Activated CD8-positive, alpha-beta T cell treated with anti-CD3 and anti-CD28 coated beads, Interleukin-2, amount 10 ng/mL, durations not matched to agents 7 days and 5 days (primary cell): Measurements from ENCODE around the gene SLC38A1. TPM values are rescaled to one million over a fixed set of nuclear protein-coding genes. Genes with fewer than 3 reads are reported as not detected.

Experiments
- ATAC-seq: fragments of 150-1000 bp; cut with Tn5 transposase; one replicate; pipeline ENCODE4 v1.10.0; 2021; ENCODE audit warnings: moderate library complexity
- CTCF ChIA-PET: fragments of 350-600 bp; sonication (Branson Sonifier 250); formaldehyde crosslinking; loops from one replicate; lab custom pipeline; 2021; ENCODE audit warnings: antibody characterized with exemption; lab: Charles Lee
- POLR2A ChIA-PET: fragments of 350-600 bp; sonication (Branson Sonifier 250); formaldehyde crosslinking; loops from one replicate; lab custom pipeline; 2021; ENCODE audit warnings: antibody characterized with exemption; lab: Charles Lee
- DNase-seq: peaks from one replicate; pipeline ENCODE4 v3.0.0-alpha.2; 2020
- H3K27ac Mint-ChIP-seq: one replicate; pipeline ENCODE4 v1.8.0; 2021; ENCODE audit warnings: mild to moderate bottlenecking, mixed read lengths
- H3K27me3 Mint-ChIP-seq: one replicate; pipeline ENCODE4 v1.8.0; 2021; ENCODE audit warnings: low read depth, mixed read lengths
- H3K36me3 Mint-ChIP-seq: one replicate; pipeline ENCODE4 v1.8.0; 2021; ENCODE audit warnings: low read depth, mixed read lengths
- H3K4me1 Mint-ChIP-seq: one replicate; pipeline ENCODE4 v1.8.0; 2021; ENCODE audit warnings: low read depth, mixed read lengths
- H3K4me3 Mint-ChIP-seq: one replicate; pipeline ENCODE4 v1.8.0; 2021; ENCODE audit warnings: mild to moderate bottlenecking, mixed read lengths
- H3K9me3 Mint-ChIP-seq: one replicate; pipeline ENCODE4 v1.8.0; 2022; ENCODE audit warnings: mixed read lengths; ENCODE audit not compliant: insufficient read depth
- total RNA-seq, 2 experiments: library from RNA; stranded (reverse); gene quantifications; one replicate each; pipeline ENCODE4 v1.2.3, GENCODE V29; 2021

Gene SLC38A1
- total RNA-seq, 2 experiments from 2014 or later = 162 to 168 TPM

GRCh38 chr12:46185686-46186085, 83.2 kb downstream of the SLC38A1 start:
- Mint-ChIP-seq H3K4me1 (peaks cover 4% of the 10 kb centered on the region), H3K4me3 (no peak overlapping the region), H3K9me3 (no peaks in the 10 kb centered on the region), H3K36me3 (peaks cover 74% of the 10 kb centered on the region), H3K27me3 (no peaks in the 10 kb centered on the region), H3K27ac (peak overlapping the region; percentile 20)
- DNase-seq (no peak), ATAC-seq (no peak)
- ChIA-PET CTCF (interaction anchor here (1.8 kb wide), 1 partner anchor 8 kb away, joined by 6 read pairs; no protein-coding TSS in a partner anchor), POLR2A (interaction anchor here (0.6 kb wide), 1 partner anchor 669 kb away, joined by 4 read pairs; no protein-coding TSS in a partner anchor)

DNA sequence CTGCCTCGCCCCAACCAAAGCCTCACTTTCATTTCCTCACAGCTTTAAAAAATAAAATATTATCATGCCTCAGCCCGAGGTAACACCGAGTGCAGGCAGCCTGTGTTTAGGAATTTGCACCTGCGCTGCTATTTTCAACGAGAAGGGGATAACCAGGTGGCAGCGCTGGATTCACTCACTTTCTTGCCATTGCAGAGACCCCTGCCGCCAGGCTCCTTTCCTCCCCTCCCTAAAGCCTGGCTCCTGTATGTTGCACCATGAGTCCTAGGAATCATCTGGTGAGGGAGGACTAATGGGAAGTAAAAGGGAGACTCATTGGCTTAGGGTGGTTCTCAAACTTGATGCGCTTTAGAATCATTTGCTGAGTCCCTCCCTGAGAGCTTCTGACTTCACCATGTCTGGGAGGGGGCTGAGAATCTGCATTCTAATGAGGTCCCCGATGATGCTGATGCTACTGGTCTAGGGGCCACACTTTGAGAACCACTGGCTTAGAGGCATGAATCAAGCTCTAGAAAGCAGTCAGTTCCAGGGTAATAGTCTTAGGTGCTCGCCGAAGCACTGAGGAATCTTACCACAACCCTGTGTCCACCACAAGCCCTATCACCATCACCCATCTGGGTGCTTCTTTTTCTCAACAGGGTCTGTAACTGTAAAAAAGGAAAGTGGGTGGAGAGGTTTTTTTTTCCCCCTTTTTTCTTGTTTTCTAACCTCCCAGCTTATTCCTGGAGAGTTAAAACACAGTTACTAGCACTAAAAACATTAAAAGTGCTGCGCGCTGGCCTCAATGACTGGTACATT, 83.8 kb downstream of the SLC38A1 start:
- CTCF ChIA-PET = interaction anchor here (1.1 kb wide), 1 partner anchor 20 kb away, joined by 4 read pairs; no protein-coding TSS in a partner anchor
- no peak for DNase-seq
- no peaks in the 10 kb centered on the region for H3K27me3 Mint-ChIP-seq
- peaks cover 67% of the 10 kb centered on the region for H3K36me3 Mint-ChIP-seq
- ATAC-seq = no peak
- no peaks in the 10 kb centered on the region for H3K9me3 Mint-ChIP-seq
- H3K4me3 Mint-ChIP-seq = no peak overlapping the region
- POLR2A ChIA-PET = interaction anchor here (0.5 to 0.8 kb wide), 2 partner anchors 13 to 81 kb away, joined by 3 to 4 read pairs; no protein-coding TSS in a partner anchor
- H3K4me1 Mint-ChIP-seq = peaks cover 4% of the 10 kb centered on the region
- H3K27ac Mint-ChIP-seq = peak overlapping the region; percentile 39

DNA sequence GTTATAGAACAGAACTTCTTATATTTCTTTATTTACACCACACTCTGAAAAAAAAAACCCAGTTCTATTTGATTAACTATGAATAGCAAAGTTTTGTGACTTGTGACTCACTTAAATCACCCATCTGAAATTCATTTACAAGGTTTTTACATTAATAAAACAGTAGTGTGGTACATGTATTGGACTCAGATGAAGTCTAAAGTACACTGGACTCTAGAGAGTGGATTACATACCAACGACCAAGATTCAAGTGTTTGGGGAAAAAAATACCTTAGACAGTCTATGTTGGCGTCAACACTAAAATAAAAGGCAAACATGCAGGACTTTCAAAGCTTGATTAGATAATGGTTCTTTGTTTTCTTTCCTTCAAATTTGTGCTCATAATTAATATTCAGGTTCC, 85.7 kb downstream of the SLC38A1 start:
- CTCF ChIA-PET = no interaction called here
- H3K27ac Mint-ChIP-seq = no peak overlapping the region

DNA sequence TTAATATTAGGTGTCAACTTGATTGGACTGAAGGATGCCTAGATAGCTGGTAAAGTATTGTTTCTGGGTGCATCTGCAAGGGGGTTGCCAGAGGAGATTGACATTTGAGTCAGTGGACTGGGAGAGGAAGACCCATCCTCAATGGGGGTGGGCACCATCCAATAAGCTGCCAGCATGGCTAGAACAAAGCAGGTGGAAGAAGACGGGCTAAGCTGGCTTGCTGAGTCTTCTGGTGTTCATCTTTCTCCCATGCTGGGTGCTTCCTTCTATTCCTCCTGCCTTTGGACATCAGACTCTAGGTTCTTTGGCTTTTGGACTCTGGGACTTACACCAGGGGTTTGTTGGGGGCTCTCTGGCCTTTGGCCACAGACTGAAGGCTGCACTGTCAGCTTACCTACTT, 87.4 kb downstream of the SLC38A1 start:
- ATAC-seq = no peak
- CTCF ChIA-PET = no interaction called here
- Mint-ChIP-seq H3K27ac (no peak overlapping the region), H3K36me3 (peaks cover 42% of the 10 kb centered on the region), H3K27me3 (no peaks in the 10 kb centered on the region), H3K4me1 (peaks cover 21% of the 10 kb centered on the region), H3K9me3 (no peaks in the 10 kb centered on the region), H3K4me3 (no peak overlapping the region)
- POLR2A ChIA-PET = interaction anchor here (0.9 kb wide), 1 partner anchor 75 kb away, joined by 3 read pairs; no protein-coding TSS in a partner anchor
- DNase-seq = no peak

More for the DNA sequence above, 85.7 kb downstream of the SLC38A1 start:
- Mint-ChIP-seq H3K4me1 (peaks cover 11% of the 10 kb centered on the region), H3K27me3 (no peaks in the 10 kb centered on the region), H3K9me3 (no peaks in the 10 kb centered on the region), H3K4me3 (no peak overlapping the region), H3K36me3 (peaks cover 51% of the 10 kb centered on the region)
- ATAC-seq (no peak), DNase-seq (no peak)
- POLR2A ChIA-PET = no interaction called here

DNA sequence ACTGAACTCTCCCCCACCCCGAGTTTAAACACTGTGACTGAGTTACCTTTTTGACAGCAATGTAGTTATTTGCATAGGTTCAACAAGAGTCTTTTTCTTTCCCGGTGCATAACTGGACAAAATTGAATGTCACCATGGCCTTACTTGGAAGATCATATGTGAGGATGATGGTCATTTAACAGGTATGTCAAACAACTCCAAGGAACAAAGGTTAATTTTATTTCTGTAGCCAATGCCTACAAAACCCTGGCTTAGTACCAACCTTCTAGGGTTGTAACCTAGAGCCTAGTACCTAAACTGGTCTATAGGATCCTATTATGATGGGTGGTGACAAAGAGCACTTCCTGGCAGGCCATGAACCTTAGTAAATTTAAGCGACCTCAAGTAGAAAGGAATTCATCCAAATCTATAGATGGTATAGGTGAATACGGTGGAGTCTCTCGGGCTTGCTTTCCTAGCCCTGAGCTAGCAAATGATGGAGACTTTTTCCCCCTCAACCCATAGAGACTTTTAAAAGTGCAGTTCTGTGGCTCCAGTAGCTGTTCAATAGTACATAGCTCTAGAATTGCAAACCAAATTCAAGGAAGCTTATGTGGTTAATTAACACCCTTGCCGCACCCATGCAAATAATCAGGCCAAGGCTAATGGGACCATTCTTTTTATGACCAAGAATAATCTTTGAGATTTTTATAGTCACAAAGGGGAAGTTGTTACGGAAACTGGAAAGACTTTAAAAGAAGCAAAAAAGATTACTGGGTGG, 89.0 kb downstream of the SLC38A1 start:
- POLR2A ChIA-PET = interaction anchor here (1.1 kb wide), 1 partner anchor 89 kb away, joined by 3 read pairs; the partner anchor contains the start of gene SLC38A1
- Mint-ChIP-seq H3K4me3 (no peak overlapping the region), H3K9me3 (no peaks in the 10 kb centered on the region), H3K36me3 (peaks cover 33% of the 10 kb centered on the region), H3K27ac (no peak overlapping the region), H3K27me3 (no peaks in the 10 kb centered on the region), H3K4me1 (peaks cover 21% of the 10 kb centered on the region)
- CTCF ChIA-PET = no interaction called here
- DNase-seq (no peak), ATAC-seq (no peak)

DNA sequence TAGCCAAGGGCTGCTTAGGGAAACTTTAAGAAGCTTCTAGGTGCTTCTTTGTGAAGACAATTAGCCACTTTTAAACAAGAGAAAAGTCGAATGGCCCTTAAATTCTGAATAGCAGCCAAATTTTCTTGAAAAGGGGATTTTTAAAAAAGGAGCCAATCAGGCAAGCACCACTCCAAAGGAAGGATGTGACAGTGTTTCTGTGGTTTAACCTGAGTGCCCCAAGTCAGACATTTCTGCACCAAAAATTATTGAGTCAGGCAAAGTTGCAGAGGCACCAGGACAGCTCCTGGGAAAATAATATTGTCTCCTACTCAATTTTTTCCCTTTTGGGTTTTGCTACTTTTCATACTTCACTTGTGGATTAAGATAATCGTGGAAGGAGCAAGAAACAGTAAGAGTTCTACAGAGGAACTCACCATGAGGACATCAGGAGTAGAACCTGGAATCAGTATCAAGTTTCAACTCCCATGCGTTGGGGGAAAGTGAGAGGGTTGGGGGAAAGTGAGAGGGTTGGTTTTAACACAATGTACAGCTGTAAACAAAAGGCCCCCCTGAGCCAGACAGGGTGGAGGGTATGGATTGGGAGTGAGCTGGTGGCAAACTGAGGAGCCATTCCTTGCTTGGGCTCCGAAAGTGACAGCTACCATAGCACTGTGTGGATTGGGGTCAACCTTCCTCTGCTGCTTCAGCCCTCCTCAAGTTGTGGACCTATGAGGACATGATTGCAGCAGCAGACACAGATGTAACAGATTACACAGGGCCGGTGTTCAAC, 90.8 kb downstream of the SLC38A1 start:
- Mint-ChIP-seq H3K9me3 (no peaks in the 10 kb centered on the region), H3K4me3 (no peak overlapping the region), H3K36me3 (peaks cover 17% of the 10 kb centered on the region), H3K27me3 (no peaks in the 10 kb centered on the region), H3K27ac (peak overlapping the region; percentile 62), H3K4me1 (peaks cover 26% of the 10 kb centered on the region)
- POLR2A ChIA-PET = no interaction called here
- DNase-seq (no peak), ATAC-seq (peak; percentile 42)
- CTCF ChIA-PET = interaction anchor here (1.1 to 2.1 kb wide), 5 partner anchors 9 to 855 kb away, joined by 3 to 6 read pairs (median 3); no protein-coding TSS in a partner anchor

- H3K27ac Mint-ChIP-seq = no peak overlapping the region
- peaks cover 10% of the 10 kb centered on the region for H3K36me3 Mint-ChIP-seq
- no peaks in the 10 kb centered on the region for H3K9me3 Mint-ChIP-seq
- ATAC-seq (no peak), DNase-seq (no peak)
- H3K4me1 Mint-ChIP-seq = peaks cover 26% of the 10 kb centered on the region
- CTCF ChIA-PET = interaction anchor here (1.2 to 2.1 kb wide), 4 partner anchors 10 to 856 kb away, joined by 3 to 6 read pairs (median 4); no protein-coding TSS in a partner anchor
- H3K4me3 Mint-ChIP-seq = no peak overlapping the region
- no peaks in the 10 kb centered on the region for H3K27me3 Mint-ChIP-seq
- POLR2A ChIA-PET = no interaction called here
Observed at GRCh38 chr12:46177025-46177424, 91.8 kb downstream of the SLC38A1 start.

DNA sequence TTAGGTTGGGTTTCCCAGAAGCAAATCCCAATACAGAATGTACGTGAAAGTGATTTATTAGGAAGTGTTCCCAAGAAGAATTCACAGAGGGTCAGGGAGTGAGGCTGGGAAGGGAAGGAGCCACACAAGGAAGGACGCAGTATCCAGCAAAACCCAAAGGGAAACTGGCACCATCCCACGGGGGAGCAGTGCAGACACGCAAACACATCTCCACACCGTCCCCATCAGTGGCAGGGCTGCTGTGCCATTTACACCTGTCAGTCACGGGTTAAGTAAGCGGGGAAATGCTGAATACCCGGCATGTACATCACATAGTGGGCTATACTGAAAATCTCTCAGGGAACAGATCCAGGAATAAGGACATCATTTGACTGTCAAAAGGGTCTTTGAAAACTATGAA, 93.9 kb downstream of the SLC38A1 start:
- Mint-ChIP-seq H3K27me3 (no peaks in the 10 kb centered on the region), H3K9me3 (no peaks in the 10 kb centered on the region), H3K4me1 (peaks cover 26% of the 10 kb centered on the region), H3K4me3 (no peak overlapping the region), H3K27ac (no peak overlapping the region), H3K36me3 (peaks cover 5% of the 10 kb centered on the region)
- POLR2A ChIA-PET = interaction anchor here (1.0 kb wide), 1 partner anchor 12 kb away, joined by 4 read pairs; no protein-coding TSS in a partner anchor
- CTCF ChIA-PET = no interaction called here
- ATAC-seq (no peak), DNase-seq (no peak)

GRCh38 chr12:46174061-46174662, 94.7 kb downstream of the SLC38A1 start:
- H3K9me3 Mint-ChIP-seq = no peaks in the 10 kb centered on the region
- POLR2A ChIA-PET = interaction anchor here (1.0 kb wide), 1 partner anchor 13 kb away, joined by 4 read pairs; no protein-coding TSS in a partner anchor

DNA sequence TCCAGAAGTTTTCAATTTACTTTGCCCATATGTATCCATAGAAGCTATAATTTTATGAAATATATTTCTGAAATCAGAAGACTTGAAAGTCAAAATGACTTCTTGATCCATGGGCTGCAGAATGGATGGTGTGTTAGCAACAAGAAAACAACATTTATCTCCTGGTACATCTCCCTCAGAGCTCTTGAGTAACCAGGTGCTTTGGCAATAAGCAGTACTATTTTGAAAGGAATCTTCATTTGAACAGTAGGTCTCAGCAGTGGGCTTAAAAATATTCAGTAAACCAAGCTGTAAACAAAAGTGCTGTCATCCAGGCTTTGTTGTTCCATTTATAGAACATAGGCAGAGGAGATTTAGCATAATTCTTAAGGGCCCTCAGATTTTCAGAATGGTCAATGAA, 100.4 kb downstream of the SLC38A1 start:
- H3K9me3 Mint-ChIP-seq = no peaks in the 10 kb centered on the region
- ChIA-PET POLR2A (no interaction called here), CTCF (interaction anchor here (1.3 to 2.1 kb wide), 2 partner anchors 43 to 134 kb away, joined by 4 to 6 read pairs; no protein-coding TSS in a partner anchor)
- H3K27me3 Mint-ChIP-seq = no peaks in the 10 kb centered on the region
- no peaks in the 10 kb centered on the region for H3K4me1 Mint-ChIP-seq
- no peak overlapping the region for H3K4me3 Mint-ChIP-seq
- ATAC-seq (no peak), DNase-seq (no peak)
- H3K27ac Mint-ChIP-seq = no peak overlapping the region
- H3K36me3 Mint-ChIP-seq = no peaks in the 10 kb centered on the region

More at GRCh38 chr12:46174061-46174662, 94.7 kb downstream of the SLC38A1 start:
- Mint-ChIP-seq H3K27ac (no peak overlapping the region), H3K4me1 (peaks cover 21% of the 10 kb centered on the region), H3K27me3 (no peaks in the 10 kb centered on the region), H3K36me3 (peaks cover 5% of the 10 kb centered on the region), H3K4me3 (no peak overlapping the region)
- CTCF ChIA-PET = no interaction called here
- DNase-seq (no peak), ATAC-seq (no peak)
